Prostate gland (tissue), 2 donors: ENCODE data around the gene ESYT2.

Experiments used
- CTCF ChIP-seq, 4 experiments: fragments of 200-600 bp in 2 of 4; fragments of 450-650 bp in 2 of 4; sonication (generic) in 2 of 4; IDR thresholded peaks; 1 replicate in 3 of 4; 2 replicates in 1 of 4; pipeline ENCODE4 v1.5.1; 2016 to 2019; ENCODE audit warnings: antibody characterized with exemption in 4 of 4, mild to moderate bottlenecking in 2 of 4, moderate library complexity in 2 of 4
- POLR2A ChIP-seq: fragments of 450-650 bp; IDR thresholded peaks from one replicate; pipeline ENCODE4 v1.6.1; 2016; ENCODE audit warnings: antibody characterized with exemption, mild to moderate bottlenecking
- POLR2AphosphoS5 ChIP-seq: sonication (generic); formaldehyde crosslinking; IDR thresholded peaks from one replicate; pipeline ENCODE4 v1.6.1; 2017; ENCODE audit warnings: antibody characterized with exemption

GRCh38 chr7:158734861-158735260 is 94.4 kb downstream of the ESYT2 start:
- TF ChIP-seq POLR2A (no peak), CTCF (IDR thresholded peaks at IDR 0.05) (no peak), POLR2AphosphoS5 (no peak)
